HG03139 (cell line): ENCODE data around the gene RCAN2.

Experiments used
- ATAC-seq: cut with Tn5 transposase; IDR thresholded peaks from one replicate; pipeline ENCODE4 v1.9.1; 2021; ENCODE audit not compliant: unreplicated experiment

Gene RCAN2

GRCh38 chr6:46293641-46294316 lies 197.5 kb downstream of the RCAN2 start:
- peak; percentile 63 for ATAC-seq

GRCh38 chr6:46291880-46292279 lies 199.4 kb downstream of the RCAN2 start:
- no peak for ATAC-seq

GRCh38 chr6:46291275-46291633 lies 200.0 kb downstream of the RCAN2 start:
- ATAC-seq: no peak

- no peak for ATAC-seq
These were observed 200.6 kb downstream of the RCAN2 start for GRCh38 chr6:46290421-46291274.

GRCh38 chr6:46289898-46290297 lies 201.4 kb downstream of the RCAN2 start:
- ATAC-seq: no peak

GRCh38 chr6:46288835-46289234 lies 202.4 kb downstream of the RCAN2 start:
- no peak for ATAC-seq

- no peak for ATAC-seq
These were observed 203.6 kb downstream of the RCAN2 start for GRCh38 chr6:46287681-46288080.

GRCh38 chr6:46287043-46287442 lies 204.2 kb downstream of the RCAN2 start:
- ATAC-seq: no peak

GRCh38 chr6:46284475-46284874 lies 206.8 kb downstream of the RCAN2 start:
- ATAC-seq: no peak

GRCh38 chr6:46281110-46281509 lies 210.1 kb downstream of the RCAN2 start:
- no peak for ATAC-seq

GRCh38 chr6:46279874-46280273 lies 211.4 kb downstream of the RCAN2 start:
- no peak for ATAC-seq

GRCh38 chr6:46276576-46277142 lies 214.6 kb downstream of the RCAN2 start:
- no peak for ATAC-seq

- ATAC-seq: no peak
These were observed 216.7 kb downstream of the RCAN2 start for GRCh38 chr6:46274502-46274901.

- ATAC-seq: no peak
These were observed 217.3 kb downstream of the RCAN2 start for GRCh38 chr6:46273911-46274310.

GRCh38 chr6:46271728-46272127 lies 219.5 kb downstream of the RCAN2 start:
- ATAC-seq: no peak

- ATAC-seq: no peak
These were observed 220.1 kb downstream of the RCAN2 start for GRCh38 chr6:46271107-46271506.

GRCh38 chr6:46270336-46270735 lies 220.9 kb downstream of the RCAN2 start:
- ATAC-seq: no peak

GRCh38 chr6:46269447-46270229 lies 221.6 kb downstream of the RCAN2 start:
- no peak for ATAC-seq

GRCh38 chr6:46267515-46267914 lies 223.7 kb downstream of the RCAN2 start:
- ATAC-seq: no peak

- no peak for ATAC-seq
These were observed 225.9 kb downstream of the RCAN2 start for GRCh38 chr6:46265373-46265772.

GRCh38 chr6:46263707-46264086 lies 227.6 kb downstream of the RCAN2 start:
- ATAC-seq: no peak
